Measurements from ENCODE around the gene AAK1.

DNA sequence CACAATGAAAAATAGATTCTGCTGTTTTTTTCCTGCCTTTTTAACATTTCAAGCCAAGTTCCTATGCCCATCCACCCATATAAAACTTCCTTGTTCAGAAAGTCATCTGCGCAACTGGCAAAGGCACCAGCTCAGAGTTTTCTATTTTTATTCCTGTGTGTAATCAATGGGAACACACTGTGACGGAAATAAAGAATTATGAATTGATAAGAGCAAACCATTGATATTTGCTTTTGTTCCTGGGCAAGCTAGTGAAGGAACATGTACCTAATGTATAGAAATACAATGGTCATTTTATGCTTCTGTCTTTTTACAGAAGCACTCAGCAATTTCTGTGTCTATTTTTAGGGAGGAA is 30.8 kb upstream of the AAK1 start:
- TF ChIP-seq POLR2A (IDR thresholded peaks at IDR 0.05) = no peak
- TF ChIP-seq, protein P1, sequence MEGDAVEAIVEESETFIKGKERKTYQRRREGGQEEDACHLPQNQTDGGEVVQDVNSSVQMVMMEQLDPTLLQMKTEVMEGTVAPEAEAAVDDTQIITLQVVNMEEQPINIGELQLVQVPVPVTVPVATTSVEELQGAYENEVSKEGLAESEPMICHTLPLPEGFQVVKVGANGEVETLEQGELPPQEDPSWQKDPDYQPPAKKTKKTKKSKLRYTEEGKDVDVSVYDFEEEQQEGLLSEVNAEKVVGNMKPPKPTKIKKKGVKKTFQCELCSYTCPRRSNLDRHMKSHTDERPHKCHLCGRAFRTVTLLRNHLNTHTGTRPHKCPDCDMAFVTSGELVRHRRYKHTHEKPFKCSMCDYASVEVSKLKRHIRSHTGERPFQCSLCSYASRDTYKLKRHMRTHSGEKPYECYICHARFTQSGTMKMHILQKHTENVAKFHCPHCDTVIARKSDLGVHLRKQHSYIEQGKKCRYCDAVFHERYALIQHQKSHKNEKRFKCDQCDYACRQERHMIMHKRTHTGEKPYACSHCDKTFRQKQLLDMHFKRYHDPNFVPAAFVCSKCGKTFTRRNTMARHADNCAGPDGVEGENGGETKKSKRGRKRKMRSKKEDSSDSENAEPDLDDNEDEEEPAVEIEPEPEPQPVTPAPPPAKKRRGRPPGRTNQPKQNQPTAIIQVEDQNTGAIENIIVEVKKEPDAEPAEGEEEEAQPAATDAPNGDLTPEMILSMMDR (IDR thresholded peaks at IDR 0.05) = no peak

All from esophagus squamous epithelium (tissue), 4 donors.